ENCODE results near the gene RAB3IL1.

- TF ChIP-seq CTCF (IDR thresholded peaks at IDR 0.05) (no peak), POLR2A (IDR thresholded peaks at IDR 0.05) (no peak)
These were observed 66.7 kb downstream of the RAB3IL1 start for GRCh38 chr11:61850687-61851086.
